GM12878 (cell line): ENCODE results near the gene ITGA1. TPM values are rescaled to one million over a fixed set of nuclear protein-coding genes. Genes with fewer than 3 reads are reported as not detected.

Source experiments
- ATAC-seq: fragments of 200-7000 bp; cut with Tn5 transposase; 3 replicates; pipeline ENCODE4 v1.9.1; 2020; ENCODE audit warnings: mild to moderate bottlenecking, moderate library complexity
- BruUV-seq: library from RNA; stranded (reverse); fragments of 400-500 nt; replicated peaks from 2 replicates; lab custom pipeline; 2021; lab: Mats Ljungman, UMichigan
- CTCF ChIA-PET: fragments of 300-600 bp; sonication (Branson Sonifier 250); formaldehyde crosslinking; extraction: SDS; loops from one replicate; lab custom pipeline; 2021; ENCODE audit warnings: inconsistent platforms; lab: Yijun Ruan, JAX
- POLR2A ChIA-PET: fragments of 350-600 bp; formaldehyde crosslinking; extraction: SDS; loops from one replicate; lab custom pipeline; 2021; ENCODE audit warnings: inconsistent platforms; lab: Charles Lee
- RAD21 ChIA-PET: fragments of 300-600 bp; sonication (Branson Sonifier 250); formaldehyde crosslinking; loops from one replicate; lab custom pipeline; 2023; ENCODE audit warnings: antibody characterized with exemption; ENCODE audit not compliant: unreplicated experiment; lab: Charles Lee
- SMC1A ChIA-PET: fragments of 300-600 bp; sonication (Branson Sonifier 250); formaldehyde crosslinking; loops from one replicate; lab custom pipeline; 2023; ENCODE audit not compliant: unreplicated experiment, uncharacterized antibody; lab: Charles Lee
- DNase-seq: peaks from one replicate; pipeline ENCODE4 v3.0.0-alpha.2; 2011; ENCODE audit warnings: low read depth, low spot score
- FAIRE-seq: peaks from 3 replicates; lab custom pipeline; 2011; peaks lifted over from hg19 to GRCh38; lab: Jason Lieb, UNC
- H2AFZ ChIP-seq: 2 replicates; pipeline ENCODE4 v1.6.0; 2011; ENCODE audit warnings: low read depth, low read length, control low read depth; ENCODE audit not compliant: control insufficient read depth
- H3K27ac ChIP-seq: 2 replicates; pipeline ENCODE4 v1.5.1; 2011; ENCODE audit warnings: control low read depth; ENCODE audit not compliant: control insufficient read depth, insufficient read depth
- H3K27me3 ChIP-seq, 2 experiments: replicated peaks in 1 of 2; 2 replicates each; pipeline versions ENCODE4 v1.6.0 to v1.6.1; 2011; ENCODE audit warnings: low read length in 1 of 2; ENCODE audit not compliant: control insufficient read depth in 2 of 2, insufficient read depth in 2 of 2
- H3K36me3 ChIP-seq, 2 experiments: 2 replicates each; pipeline ENCODE4 v1.5.1; 2011; ENCODE audit warnings: low read length in 1 of 2; ENCODE audit not compliant: control insufficient read depth in 2 of 2, insufficient read depth in 2 of 2
- H3K4me1 ChIP-seq: 2 replicates; pipeline ENCODE4 v1.6.1; 2011; ENCODE audit warnings: mild to moderate bottlenecking, low read length, moderate library complexity, mixed read lengths; ENCODE audit not compliant: control insufficient read depth, insufficient read depth
- H3K4me2 ChIP-seq: 2 replicates; pipeline ENCODE4 v1.6.0; 2011; ENCODE audit warnings: control low read depth; ENCODE audit not compliant: control insufficient read depth, insufficient read depth
- H3K4me3 ChIP-seq: fragments of 200-600 bp; sonication (generic); 2 replicates; pipeline ENCODE4 v1.5.1; 2016
- H3K79me2 ChIP-seq: 2 replicates; pipeline ENCODE4 v1.6.0; 2011; ENCODE audit warnings: low read length; ENCODE audit not compliant: control insufficient read depth, insufficient read depth
- H3K9ac ChIP-seq: 2 replicates; pipeline ENCODE4 v1.8.0; 2011; ENCODE audit warnings: low read length, control low read depth, mixed read lengths; ENCODE audit not compliant: control insufficient read depth, insufficient read depth
- H3K9me3 ChIP-seq: replicated peaks from 3 replicates; pipeline ENCODE4 v1.5.1; 2011; ENCODE audit warnings: mild to moderate bottlenecking, low read length; ENCODE audit not compliant: control insufficient read depth, insufficient read depth
- H4K20me1 ChIP-seq: 2 replicates; pipeline ENCODE4 v1.6.0; 2011; ENCODE audit not compliant: control insufficient read depth, insufficient read depth
- BACH1 ChIP-seq: fragments of 450-650 bp; IDR thresholded peaks from 2 replicates; pipeline ENCODE4 v1.6.1; 2017; ENCODE audit warnings: mild to moderate bottlenecking, borderline replicate concordance
- BCL11A ChIP-seq: IDR thresholded peaks from 2 replicates; pipeline ENCODE4 v1.6.1; 2011; ENCODE audit warnings: low read depth, low read length
- BMI1 ChIP-seq: fragments of 450-650 bp; IDR thresholded peaks from 2 replicates; pipeline ENCODE4 v1.6.1; 2016; ENCODE audit warnings: mild to moderate bottlenecking, moderate library complexity, borderline replicate concordance
- CEBPB ChIP-seq, 2 experiments: fragments of 150-350 bp in 1 of 2; IDR thresholded peaks; 2 replicates each; pipeline ENCODE4 v1.6.1; 2012 to 2014; ENCODE audit warnings: low read depth in 2 of 2, low read length in 2 of 2, borderline replicate concordance in 1 of 2, inconsistent platforms in 1 of 2
- EED ChIP-seq: sonication (generic); IDR thresholded peaks from 2 replicates; pipeline ENCODE4 v1.6.1; 2016; ENCODE audit warnings: antibody characterized with exemption, low read depth
- ELK1 ChIP-seq: IDR thresholded peaks from 2 replicates; pipeline ENCODE4 v1.6.1; 2012; ENCODE audit warnings: low read depth, low read length, improper control_type of control experiment
- FOXM1 ChIP-seq: IDR thresholded peaks from 2 replicates; pipeline ENCODE4 v1.6.1; 2012; ENCODE audit warnings: low read depth, mild to moderate bottlenecking, inconsistent platforms, low read length, moderate library complexity
- GABPA ChIP-seq: IDR thresholded peaks from 2 replicates; pipeline ENCODE4 v1.6.1; 2014; ENCODE audit warnings: antibody characterized with exemption, low read depth, mild to moderate bottlenecking, inconsistent platforms
- IRF4 ChIP-seq: IDR thresholded peaks from 2 replicates; pipeline ENCODE4 v1.6.1; 2011; ENCODE audit warnings: low read depth, low read length
- MLLT1 ChIP-seq: fragments of 450-650 bp; IDR thresholded peaks from 2 replicates; pipeline ENCODE4 v1.6.1; 2016; ENCODE audit warnings: mild to moderate bottlenecking
- NKRF ChIP-seq: fragments of 450-650 bp; conservative IDR thresholded peaks from 2 replicates; pipeline ENCODE4 v1.6.1; 2017; ENCODE audit warnings: mild to moderate bottlenecking, moderate library complexity
- PML ChIP-seq: IDR thresholded peaks from 2 replicates; pipeline ENCODE4 v1.6.1; 2012; ENCODE audit warnings: low read length, inconsistent platforms
- RAD21 ChIP-seq: IDR thresholded peaks from 2 replicates; pipeline ENCODE4 v1.6.1; 2011; ENCODE audit warnings: mild to moderate bottlenecking, low read depth, low read length, moderate library complexity; ENCODE audit not compliant: insufficient read depth
- RAD51 ChIP-seq: fragments of 450-650 bp; IDR thresholded peaks from 2 replicates; pipeline ENCODE4 v1.6.1; 2016; ENCODE audit warnings: moderate library complexity, mild to moderate bottlenecking, inconsistent platforms
- USF1 ChIP-seq: IDR thresholded peaks from 2 replicates; pipeline ENCODE4 v1.6.1; 2011; ENCODE audit warnings: borderline replicate concordance, low read depth, mild to moderate bottlenecking, moderate library complexity, mixed read lengths, low read length; ENCODE audit not compliant: insufficient read depth; ENCODE audit errors: extremely low read length
- ZNF687 ChIP-seq: fragments of 450-650 bp; IDR thresholded peaks from 2 replicates; pipeline ENCODE4 v1.6.1; 2017; ENCODE audit warnings: mild to moderate bottlenecking, moderate library complexity
- WGBS: methylation state at CpG from one replicate; pipeline ENCODE4 v1.1.6; 2016; ENCODE audit warnings: low lambda C conversion rate; ENCODE audit not compliant: insufficient replicate concordance, insufficient coverage; ENCODE audit errors: missing lambda C conversion rate; 5-methylcytosine and 5-hydroxymethylcytosine counted together
- in situ Hi-C: fragments of 300-500 bp; cut with MboI; formaldehyde crosslinking; loops from 9 replicates; pipeline ENCODE4 v1.14.3; 2018; ENCODE audit warnings: mixed read lengths
- intact Hi-C: fragments of 100-400 bp; cut with micrococcal nuclease; formaldehyde crosslinking; loops from one replicate; pipeline ENCODE4 v1.14.2; 2022; ENCODE audit not compliant: unreplicated experiment
- polyA plus RNA-seq, 11 experiments: library from polyadenylated mRNA; depleted of rRNA in 4 of 11; unstranded in 6 of 11; stranded (reverse) in 5 of 11; fragments of >200 nt; fragmentation: Nextera tagmentation in 4 of 11; fragmentation: Illumina TruSeq in 1 of 11; extraction: Ambion mirVana in 4 of 11; extraction: Trizol in 1 of 11; gene quantifications; 1 replicate in 1 of 11; 2 replicates in 10 of 11; pipeline versions ENCODE4 v1.2.1 to v1.2.3, GENCODE V29; 2011 to 2016; ENCODE audit warnings: inconsistent platforms in 2 of 11, missing spikeins in 2 of 11, low read depth in 1 of 11
- total RNA-seq, 4 experiments: library from RNA; depleted of rRNA in 3 of 4; stranded (reverse); fragments of >200 nt in 3 of 4; fragmentation: Illumina TruSeq in 1 of 4; extraction: Trizol in 1 of 4; gene quantifications; 2 replicates each; pipeline versions ENCODE4 v1.2.1 to v1.2.3, GENCODE V29; 2013 to 2021

Gene ITGA1
- total and polyA plus RNA-seq, 10 of the 15 experiments (the other 5 are each of a cell fraction or from before 2014, with no cell fraction given), result 0.02 to 0.56 (median 0.19) TPM

GRCh38 chr5:52906343-52906742 lies 118.6 kb downstream of the ITGA1 start:
- no peaks in the 10 kb centered on the region for H3K36me3 ChIP-seq
- H3K79me2 ChIP-seq, result no peaks in the 10 kb centered on the region
- no peak overlapping the region for H3K27ac ChIP-seq
- ATAC-seq (no peak), DNase-seq (no peak), FAIRE-seq (no peak)
- H3K9me3 ChIP-seq, result no peaks in the 10 kb centered on the region
- H4K20me1 ChIP-seq, result no peaks in the 10 kb centered on the region
- intact Hi-C loops (no loop called here), in situ Hi-C loops (no loop called here)
- no TSS peak for BruUV-seq
- no peaks in the 10 kb centered on the region for H3K27me3 ChIP-seq
- WGBS, result 90% methylated on average over 1 of the region's 1 CpG
- RAD21 ChIA-PET, result no interaction called here
- POLR2A ChIA-PET, result no interaction called here
- SMC1A ChIA-PET, result interaction anchor here (1.1 to 1.3 kb wide), 3 partner anchors 9 to 14 kb away, joined by 3 to 6 read pairs (median 3); no protein-coding TSS in a partner anchor
- H3K9ac ChIP-seq, result no peak overlapping the region
- no peaks in the 10 kb centered on the region for H3K4me1 ChIP-seq
- H3K4me2 ChIP-seq, result no peak overlapping the region
- CTCF ChIA-PET, result interaction anchor here (1.4 to 2.6 kb wide), 2 partner anchors 9 to 152 kb away, joined by 3 to 14 read pairs; no protein-coding TSS in a partner anchor
- no peak overlapping the region for H2AFZ ChIP-seq
- H3K4me3 ChIP-seq, result no peak overlapping the region
- TF ChIP-seq MLLT1 (no peak), ELK1 (no peak), ZNF687 (no peak), IRF4 (no peak), NKRF (no peak), USF1 (no peak), RAD21 (no peak), BACH1 (no peak), PML (no peak), EED (no peak), GABPA (no peak), CEBPB (IDR thresholded peaks at IDR 0.05; ENCODE audit: borderline replicate concordance in 1 of 2, low read depth in 2 of 2, low read length in 2 of 2) (no peak), RAD51 (no peak), BCL11A (no peak), BMI1 (no peak), FOXM1 (no peak)
